H9 (cell line): ENCODE measurements around the gene CCND3. TPM values are rescaled to one million over a fixed set of nuclear protein-coding genes. Genes with fewer than 3 reads are reported as not detected.

Experiments
- DNase-seq: peaks from one replicate; pipeline ENCODE4 v3.0.0-alpha.2; 2017
- H2AFZ ChIP-seq: one replicate; pipeline ENCODE4 v1.6.1; 2013; ENCODE audit warnings: mild to moderate bottlenecking, low read length, control low read depth, moderate library complexity
- H2AK5ac ChIP-seq: 2 replicates; pipeline ENCODE4 v1.6.1; 2013; ENCODE audit warnings: low read length, control low read depth, mixed read lengths; ENCODE audit not compliant: insufficient read length
- H2BK120ac ChIP-seq: one replicate; pipeline ENCODE4 v1.6.1; 2013; ENCODE audit warnings: low read depth, mild to moderate bottlenecking, low read length, control low read depth, inconsistent platforms; ENCODE audit not compliant: poor library complexity, severe bottlenecking
- H2BK12ac ChIP-seq: 2 replicates; pipeline ENCODE4 v1.6.1; 2013; ENCODE audit warnings: low read length, control low read depth, mixed read lengths, low read depth; ENCODE audit not compliant: insufficient read length
- H2BK15ac ChIP-seq: 2 replicates; pipeline ENCODE4 v1.6.1; 2013; ENCODE audit warnings: low read depth, low read length, control low read depth
- H2BK20ac ChIP-seq: one replicate; pipeline ENCODE4 v1.6.1; 2013; ENCODE audit warnings: low read depth, mild to moderate bottlenecking, low read length, control low read depth, inconsistent platforms; ENCODE audit not compliant: poor library complexity, severe bottlenecking
- H2BK5ac ChIP-seq: 2 replicates; pipeline ENCODE4 v1.6.1; 2013; ENCODE audit warnings: low read length, control low read depth, mixed read lengths; ENCODE audit not compliant: insufficient read length
- H3K14ac ChIP-seq: 2 replicates; pipeline ENCODE4 v1.6.1; 2013; ENCODE audit warnings: low read length, control low read depth; ENCODE audit not compliant: insufficient read depth
- H3K18ac ChIP-seq: 2 replicates; pipeline ENCODE4 v1.6.1; 2013; ENCODE audit warnings: low read depth, mild to moderate bottlenecking, mixed read lengths, low read length, control low read depth; ENCODE audit not compliant: insufficient read length
- H3K23ac ChIP-seq: 2 replicates; pipeline ENCODE4 v1.6.1; 2013; ENCODE audit warnings: low read length, control low read depth, mixed read lengths, low read depth; ENCODE audit not compliant: insufficient read length
- H3K23me2 ChIP-seq: 2 replicates; pipeline ENCODE4 v1.6.1; 2013; ENCODE audit warnings: low read depth, mild to moderate bottlenecking, mixed read lengths, low read length, control low read depth; ENCODE audit not compliant: insufficient read length, poor library complexity, severe bottlenecking
- H3K27ac ChIP-seq: 2 replicates; pipeline ENCODE4 v1.5.1; 2013; ENCODE audit warnings: low read length, control low read depth, mixed read lengths, low read depth; ENCODE audit not compliant: insufficient read length
- H3K27me3 ChIP-seq: 2 replicates; pipeline ENCODE4 v1.6.1; 2013; ENCODE audit warnings: low read length, control low read depth, inconsistent platforms; ENCODE audit not compliant: insufficient read depth
- H3K4ac ChIP-seq: 2 replicates; pipeline ENCODE4 v1.6.1; 2013; ENCODE audit warnings: low read depth, mild to moderate bottlenecking, control low read depth, inconsistent platforms, low read length, moderate library complexity
- H3K4me1 ChIP-seq: 2 replicates; pipeline ENCODE4 v1.6.1; 2013; ENCODE audit warnings: low read length, control low read depth, inconsistent platforms; ENCODE audit not compliant: insufficient read depth
- H3K4me2 ChIP-seq: 2 replicates; pipeline ENCODE4 v1.6.1; 2013; ENCODE audit warnings: low read length, control low read depth, mixed read lengths; ENCODE audit not compliant: insufficient read length, insufficient read depth
- H3K56ac ChIP-seq: 2 replicates; pipeline ENCODE4 v1.6.1; 2013; ENCODE audit warnings: low read depth, mild to moderate bottlenecking, mixed read lengths, low read length, control low read depth; ENCODE audit not compliant: insufficient read length
- H3K79me1 ChIP-seq: 2 replicates; pipeline ENCODE4 v1.6.1; 2013; ENCODE audit warnings: low read depth, mild to moderate bottlenecking, moderate library complexity, low read length, control low read depth, inconsistent platforms; ENCODE audit not compliant: insufficient read depth, poor library complexity, severe bottlenecking
- H3K79me2 ChIP-seq: 2 replicates; pipeline ENCODE4 v1.6.1; 2013; ENCODE audit warnings: low read length, control low read depth, inconsistent platforms; ENCODE audit not compliant: insufficient read depth
- H3K9ac ChIP-seq: 2 replicates; pipeline ENCODE4 v1.6.1; 2013; ENCODE audit warnings: low read length, control low read depth, mixed read lengths; ENCODE audit not compliant: insufficient read length; ENCODE audit errors: extremely low read depth
- H3K9me3 ChIP-seq: one replicate; pipeline ENCODE4 v1.6.1; 2013; ENCODE audit warnings: low read depth, low read length, inconsistent platforms; ENCODE audit not compliant: control insufficient read depth
- H3T11ph ChIP-seq: one replicate; pipeline ENCODE4 v1.6.1; 2013; ENCODE audit warnings: mild to moderate bottlenecking, low read length, control low read depth, inconsistent platforms
- H4K20me1 ChIP-seq: one replicate; pipeline ENCODE4 v1.6.1; 2013; ENCODE audit not compliant: control insufficient read depth, insufficient read length, insufficient read depth
- H4K5ac ChIP-seq: 2 replicates; pipeline ENCODE4 v1.6.1; 2013; ENCODE audit warnings: low read depth, mild to moderate bottlenecking, mixed read lengths, low read length, control low read depth; ENCODE audit not compliant: insufficient read length
- H4K8ac ChIP-seq: replicated peaks from 2 replicates; pipeline ENCODE4 v1.6.1; 2013; ENCODE audit warnings: low read length, control low read depth, mixed read lengths, low read depth; ENCODE audit not compliant: insufficient read length
- H4K91ac ChIP-seq: 2 replicates; pipeline ENCODE4 v1.6.1; 2013; ENCODE audit warnings: low read depth, mild to moderate bottlenecking, moderate library complexity, mixed read lengths, low read length, control low read depth; ENCODE audit not compliant: insufficient read length
- H3K27ac Mint-ChIP-seq, 3 experiments: 2 replicates in 2 of 3; 3 replicates in 1 of 3; pipeline ENCODE4 v1.8.0; 2020 to 2021; ENCODE audit warnings: mixed read lengths in 3 of 3, mild to moderate bottlenecking in 1 of 3, moderate library complexity in 1 of 3
- H3K27me3 Mint-ChIP-seq: 2 replicates; pipeline ENCODE4 v1.8.0; 2021; ENCODE audit warnings: low read depth, mild to moderate bottlenecking, moderate library complexity, mixed read lengths
- H3K36me3 Mint-ChIP-seq, 3 experiments: 2 replicates in 2 of 3; 3 replicates in 1 of 3; pipeline ENCODE4 v1.8.0; 2020 to 2021; ENCODE audit warnings: low read depth in 3 of 3, mixed read lengths in 3 of 3; ENCODE audit not compliant: insufficient read depth in 1 of 3
- H3K4me1 Mint-ChIP-seq, 2 experiments: 2 replicates each; pipeline ENCODE4 v1.8.0; 2020; ENCODE audit warnings: mixed read lengths in 2 of 2
- H3K4me3 Mint-ChIP-seq, 2 experiments: 2 replicates in 1 of 2; 3 replicates in 1 of 2; pipeline ENCODE4 v1.8.0; 2020 to 2021; ENCODE audit warnings: mild to moderate bottlenecking in 2 of 2, mixed read lengths in 2 of 2, moderate library complexity in 1 of 2
- H3K9me3 Mint-ChIP-seq, 2 experiments: 2 replicates in 1 of 2; 3 replicates in 1 of 2; pipeline ENCODE4 v1.8.0; 2020; ENCODE audit warnings: mild to moderate bottlenecking in 2 of 2, mixed read lengths in 2 of 2, moderate library complexity in 1 of 2
- WGBS: extraction: QIAGEN DNeasy Blood & Tissue Kit; methylation state at CpG from one replicate; pipeline ENCODE4 v1.1.7; 2013; ENCODE audit warnings: missing lambda C conversion rate, low lambda C conversion rate, mixed read lengths; ENCODE audit not compliant: insufficient read length; ENCODE audit errors: extremely low coverage; 5-methylcytosine and 5-hydroxymethylcytosine counted together
- total RNA-seq: library from RNA; stranded (reverse); gene quantifications from 2 replicates; pipeline ENCODE4 v1.2.1, GENCODE V29; 2021
- TF ChIP-seq, protein P1 (sequence below): fragments of 200-600 bp; sonication (generic); conservative IDR thresholded peaks from 3 replicates; pipeline ENCODE4 v1.8.0; 2021; ENCODE audit warnings: antibody characterized with exemption, mild to moderate bottlenecking

The CCND3 gene
- total RNA-seq, 1 experiment from 2014 or later: 24.2 TPM

DNA sequence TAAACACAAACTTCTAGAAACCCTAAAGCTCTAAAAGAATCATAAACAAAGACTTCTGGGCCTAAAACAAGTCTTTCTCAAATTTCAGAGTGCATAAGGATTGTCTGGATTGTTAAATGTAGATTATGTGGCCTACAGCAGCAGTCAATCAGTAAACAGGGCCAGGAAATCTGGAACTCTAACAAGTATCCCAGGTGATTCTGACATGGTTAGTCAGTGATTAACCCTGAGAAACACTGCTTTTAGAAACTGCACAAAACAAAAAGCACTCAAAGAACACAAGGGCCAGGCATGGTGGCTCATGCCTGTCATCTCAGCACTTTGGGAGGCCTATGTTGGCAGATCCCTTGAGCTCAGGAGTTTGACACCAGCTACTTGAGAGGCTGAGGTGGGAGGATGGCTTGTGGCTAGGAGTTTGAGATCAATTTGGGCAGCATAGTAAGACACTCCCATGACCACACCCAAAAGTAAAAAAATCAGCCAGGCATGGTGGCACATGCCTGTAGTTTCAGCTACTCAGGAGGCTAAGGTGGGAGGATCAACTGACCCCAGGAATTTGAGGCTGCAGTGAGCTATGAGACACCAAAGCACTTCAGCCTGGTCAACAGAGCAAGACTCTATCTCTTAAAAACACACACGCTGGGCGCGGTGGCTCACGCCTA lies 26.6 kb downstream of the CCND3 start:
- Histone ChIP-seq H2BK120ac (no peak overlapping the region), H3T11ph (no peak overlapping the region), H3K79me1 (peaks cover 2% of the 10 kb centered on the region), H2BK15ac (no peak overlapping the region), H4K8ac (no peak overlapping the region), H2AK5ac (no peak overlapping the region), H3K23ac (no peak overlapping the region), H3K23me2 (no peaks in the 10 kb centered on the region), H3K27ac (no peak overlapping the region), H2BK20ac (no peak overlapping the region), H3K4ac (no peak overlapping the region), H3K14ac (no peak overlapping the region), H3K9me3 (no peaks in the 10 kb centered on the region), H2BK12ac (no peak overlapping the region), H3K18ac (no peak overlapping the region), H4K91ac (no peak overlapping the region), H3K27me3 (no peaks in the 10 kb centered on the region), H2AFZ (no peak overlapping the region), H4K20me1 (no peaks in the 10 kb centered on the region), H2BK5ac (no peak overlapping the region), H4K5ac (no peak overlapping the region), H3K9ac (no peak overlapping the region), H3K79me2 (peaks cover 1% of the 10 kb centered on the region; the same call in 1 of the 2 replicates), H3K4me2 (no peak overlapping the region), H3K4me1 (no peaks in the 10 kb centered on the region), H3K56ac (no peak overlapping the region)
- Mint-ChIP-seq H3K4me1 (peaks cover 4% of the 10 kb centered on the region in 2 experiments), H3K4me3 (no peak overlapping the region), H3K36me3 (peaks cover 12 to 45% (median 28%) of the 10 kb centered on the region in 3 experiments), H3K27me3 (no peaks in the 10 kb centered on the region), H3K9me3 (no peaks in the 10 kb centered on the region), H3K27ac (no peak overlapping the region; a peak in 1 of 7 replicates)
- DNase-seq: no peak
- WGBS: no CpG with 5 or more reads among the region's 4 CpGs
- TF ChIP-seq, protein P1, sequence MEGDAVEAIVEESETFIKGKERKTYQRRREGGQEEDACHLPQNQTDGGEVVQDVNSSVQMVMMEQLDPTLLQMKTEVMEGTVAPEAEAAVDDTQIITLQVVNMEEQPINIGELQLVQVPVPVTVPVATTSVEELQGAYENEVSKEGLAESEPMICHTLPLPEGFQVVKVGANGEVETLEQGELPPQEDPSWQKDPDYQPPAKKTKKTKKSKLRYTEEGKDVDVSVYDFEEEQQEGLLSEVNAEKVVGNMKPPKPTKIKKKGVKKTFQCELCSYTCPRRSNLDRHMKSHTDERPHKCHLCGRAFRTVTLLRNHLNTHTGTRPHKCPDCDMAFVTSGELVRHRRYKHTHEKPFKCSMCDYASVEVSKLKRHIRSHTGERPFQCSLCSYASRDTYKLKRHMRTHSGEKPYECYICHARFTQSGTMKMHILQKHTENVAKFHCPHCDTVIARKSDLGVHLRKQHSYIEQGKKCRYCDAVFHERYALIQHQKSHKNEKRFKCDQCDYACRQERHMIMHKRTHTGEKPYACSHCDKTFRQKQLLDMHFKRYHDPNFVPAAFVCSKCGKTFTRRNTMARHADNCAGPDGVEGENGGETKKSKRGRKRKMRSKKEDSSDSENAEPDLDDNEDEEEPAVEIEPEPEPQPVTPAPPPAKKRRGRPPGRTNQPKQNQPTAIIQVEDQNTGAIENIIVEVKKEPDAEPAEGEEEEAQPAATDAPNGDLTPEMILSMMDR: no peak
